GM21381 (cell line): Measurements from ENCODE around the gene EFCAB13.

Source experiments
- ATAC-seq: cut with Tn5 transposase; IDR thresholded peaks from one replicate; pipeline ENCODE4 v1.9.1; 2021; ENCODE audit warnings: mild to moderate bottlenecking, moderate library complexity; ENCODE audit not compliant: unreplicated experiment

Gene EFCAB13

GRCh38 chr17:47323382-47324223, at the start of gene EFCAB13:
Gene EFCAB13 (plus strand): TSS chr17:47323955. CDS start chr17:47328354, 4,399 bp downstream.
- ATAC-seq: peak; percentile 78

GRCh38 chr17:47274319-47275069, 49.3 kb upstream of the EFCAB13 start:
- no peak for ATAC-seq

GRCh38 chr17:47275245-47275984, 48.3 kb upstream of the EFCAB13 start:
- ATAC-seq: no peak

GRCh38 chr17:47276444-47276843, 47.3 kb upstream of the EFCAB13 start:
- no peak for ATAC-seq

GRCh38 chr17:47276868-47277267, 46.9 kb upstream of the EFCAB13 start:
- ATAC-seq: no peak

- no peak for ATAC-seq
These were observed 45.8 kb upstream of the EFCAB13 start for GRCh38 chr17:47277921-47278320.

- ATAC-seq: peak; percentile 7
These were observed 45.2 kb upstream of the EFCAB13 start for GRCh38 chr17:47278561-47278960.

GRCh38 chr17:47279062-47279801, 44.5 kb upstream of the EFCAB13 start:
- peak; percentile 65 for ATAC-seq

GRCh38 chr17:47280072-47280811, 43.5 kb upstream of the EFCAB13 start:
- ATAC-seq: no peak

- ATAC-seq: no peak
These were observed 42.5 kb upstream of the EFCAB13 start for GRCh38 chr17:47281216-47281615.

GRCh38 chr17:47285003-47285402, 38.8 kb upstream of the EFCAB13 start:
- ATAC-seq: no peak

GRCh38 chr17:47286198-47286914, 37.4 kb upstream of the EFCAB13 start:
- ATAC-seq: peak; percentile 56

GRCh38 chr17:47287068-47287467, 36.7 kb upstream of the EFCAB13 start:
- no peak for ATAC-seq

- ATAC-seq: no peak
These were observed 36.1 kb upstream of the EFCAB13 start for GRCh38 chr17:47287639-47288038.

GRCh38 chr17:47288531-47289116, 35.1 kb upstream of the EFCAB13 start:
- no peak for ATAC-seq

- ATAC-seq: no peak
These were observed 34.5 kb upstream of the EFCAB13 start for GRCh38 chr17:47289302-47289701.

- ATAC-seq: no peak
These were observed 32.9 kb upstream of the EFCAB13 start for GRCh38 chr17:47290870-47291241.

GRCh38 chr17:47291242-47291873, 32.4 kb upstream of the EFCAB13 start:
- ATAC-seq: no peak

- no peak for ATAC-seq
These were observed 31.5 kb upstream of the EFCAB13 start for GRCh38 chr17:47292206-47292605.
